ENCODE data around the gene RUNX2.

DNA sequence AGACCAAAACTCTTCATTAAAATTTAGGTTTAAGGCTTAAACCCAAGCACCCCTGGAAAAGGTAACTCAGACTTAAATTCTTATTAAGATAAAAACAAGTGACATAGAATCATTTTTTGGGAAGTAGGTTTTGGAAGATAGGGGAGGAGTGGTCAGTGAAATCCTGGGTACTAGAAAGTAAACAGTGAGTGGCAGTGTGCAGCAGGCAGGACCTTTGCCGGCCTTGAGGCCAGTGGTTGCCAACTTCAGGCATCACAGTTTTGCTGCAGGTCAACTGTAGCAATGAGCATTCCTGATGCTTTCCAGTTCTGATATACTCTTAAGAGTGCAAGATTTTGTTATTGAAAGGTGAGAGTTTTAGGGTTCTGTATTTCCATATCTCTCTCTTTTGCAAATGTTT is 118.9 kb downstream of the RUNX2 start:
- TF ChIP-seq, protein P1, sequence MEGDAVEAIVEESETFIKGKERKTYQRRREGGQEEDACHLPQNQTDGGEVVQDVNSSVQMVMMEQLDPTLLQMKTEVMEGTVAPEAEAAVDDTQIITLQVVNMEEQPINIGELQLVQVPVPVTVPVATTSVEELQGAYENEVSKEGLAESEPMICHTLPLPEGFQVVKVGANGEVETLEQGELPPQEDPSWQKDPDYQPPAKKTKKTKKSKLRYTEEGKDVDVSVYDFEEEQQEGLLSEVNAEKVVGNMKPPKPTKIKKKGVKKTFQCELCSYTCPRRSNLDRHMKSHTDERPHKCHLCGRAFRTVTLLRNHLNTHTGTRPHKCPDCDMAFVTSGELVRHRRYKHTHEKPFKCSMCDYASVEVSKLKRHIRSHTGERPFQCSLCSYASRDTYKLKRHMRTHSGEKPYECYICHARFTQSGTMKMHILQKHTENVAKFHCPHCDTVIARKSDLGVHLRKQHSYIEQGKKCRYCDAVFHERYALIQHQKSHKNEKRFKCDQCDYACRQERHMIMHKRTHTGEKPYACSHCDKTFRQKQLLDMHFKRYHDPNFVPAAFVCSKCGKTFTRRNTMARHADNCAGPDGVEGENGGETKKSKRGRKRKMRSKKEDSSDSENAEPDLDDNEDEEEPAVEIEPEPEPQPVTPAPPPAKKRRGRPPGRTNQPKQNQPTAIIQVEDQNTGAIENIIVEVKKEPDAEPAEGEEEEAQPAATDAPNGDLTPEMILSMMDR (IDR thresholded peaks at IDR 0.05; ENCODE audit: poor library complexity): no peak
- TF ChIP-seq EZH2 (IDR thresholded peaks at IDR 0.05; ENCODE audit: borderline replicate concordance): no peak

Data from hepatocyte (in vitro differentiated cells).